Bladder microvascular endothelial cell (primary cell): ENCODE measurements around the gene CTDSPL2. TPM values are rescaled to one million over a fixed set of nuclear protein-coding genes. Genes with fewer than 3 reads are reported as not detected.

ENCODE experiments used
- total RNA-seq: library from RNA; depleted of rRNA; stranded (reverse); fragments of >200 nt; gene quantifications from 2 replicates; pipeline ENCODE4 v1.2.3, GENCODE V29; 2014

Gene CTDSPL2
- 50.0 and 112 TPM in 2 replicates for total RNA-seq

DNA sequence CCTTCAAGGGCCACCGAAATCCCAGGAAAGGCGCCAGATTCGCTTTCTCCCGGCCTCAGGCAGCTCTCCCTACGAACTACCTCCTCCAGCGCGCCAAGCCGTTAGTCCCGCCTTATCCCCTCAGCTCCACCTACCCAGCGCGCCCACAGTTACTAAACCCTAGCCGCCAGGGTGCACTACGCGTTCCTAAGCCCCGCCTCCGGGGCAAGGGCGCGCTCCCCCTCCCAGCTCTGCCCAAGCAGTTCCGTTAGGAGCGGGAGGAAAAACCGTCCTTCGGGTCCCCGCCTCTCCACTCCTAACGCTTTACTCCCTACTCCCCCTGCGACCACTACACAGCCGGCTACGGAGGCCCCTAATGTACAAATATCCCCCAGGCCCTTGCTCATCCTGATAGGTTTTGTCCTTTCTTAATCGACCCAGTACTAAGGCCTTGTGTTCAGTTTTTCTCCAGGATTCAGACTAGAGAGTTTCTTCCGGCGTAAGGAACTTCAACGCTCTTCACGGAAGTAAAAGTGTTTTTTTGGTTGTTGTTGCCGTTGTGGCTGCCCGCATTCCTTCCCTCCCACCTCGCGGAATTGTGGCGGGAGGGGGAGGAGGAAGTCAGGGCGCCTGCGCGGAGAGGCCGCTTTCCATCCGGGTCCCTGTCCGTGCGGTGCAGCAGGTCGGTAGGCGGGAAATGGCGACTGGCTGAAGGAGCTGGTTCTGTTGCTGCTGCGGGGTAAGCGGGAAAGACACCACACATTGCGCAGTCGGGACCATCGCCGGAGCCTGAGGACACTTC, at the start of gene CTDSPL2:
Gene CTDSPL2 (plus strand): TSS at position 655 of the 781 bp plus-strand sequence. CDS start 31,386 bp downstream, outside the sequence.

GRCh38 chr15:44536962-44537734, 109.7 kb downstream of the CTDSPL2 start, which contains the start of gene EIF3J:
Gene EIF3J (plus strand): TSS chr15:44537147. CDS start chr15:44537195, 48 bp downstream.

Other genes starting within 250 kb of the CTDSPL2 start
- gene FRMD5, start 232.4 kb upstream of the CTDSPL2 start, total RNA-seq = 0.49 and 15.6 TPM in 2 replicates
- gene GOLM2, start 138.9 kb upstream of the CTDSPL2 start, total RNA-seq = 39.8 and 64.9 TPM in 2 replicates
- gene EIF3J, start 109.5 kb downstream of the CTDSPL2 start, total RNA-seq = 32.2 and 67.7 TPM in 2 replicates
- gene SPG11, start 236.0 kb downstream of the CTDSPL2 start, total RNA-seq = 24.6 and 63.8 TPM in 2 replicates